IMR-90 (cell line): ENCODE measurements around the gene FAT1. TPM values are rescaled to one million over a fixed set of nuclear protein-coding genes. Genes with fewer than 3 reads are reported as not detected.

ENCODE experiments used
- ATAC-seq: fragments of 200-7000 bp; cut with Tn5 transposase; 2 replicates; pipeline ENCODE4 v1.9.1; 2020; ENCODE audit warnings: low read depth, mild to moderate bottlenecking, moderate library complexity
- BruUV-seq: library from RNA; stranded (reverse); fragments of 400-500 nt; replicated peaks from 2 replicates; lab custom pipeline; 2021; lab: Mats Ljungman, UMichigan
- CTCF ChIA-PET: fragments of 300-600 bp; formaldehyde crosslinking; extraction: SDS; loops from one replicate; lab custom pipeline; 2021; ENCODE audit warnings: antibody characterized with exemption; lab: Yijun Ruan, JAX
- POLR2A ChIA-PET: fragments of 300-600 bp; sonication (Branson Sonifier 250); formaldehyde crosslinking; loops from one replicate; lab custom pipeline; 2022; ENCODE audit warnings: antibody characterized with exemption; ENCODE audit not compliant: unreplicated experiment; lab: Charles Lee
- DNase-seq: peaks from one replicate; pipeline ENCODE4 v3.0.0; 2013
- H2AFZ ChIP-seq: replicated peaks from 2 replicates; pipeline ENCODE3; 2013; ENCODE audit warnings: low read length, mild to moderate bottlenecking; ENCODE audit not compliant: poor library complexity
- H2AK5ac ChIP-seq: 2 replicates; pipeline ENCODE4 v1.6.1; 2013; ENCODE audit warnings: low read depth, low read length, inconsistent platforms
- H2AK9ac ChIP-seq: replicated peaks from 2 replicates; pipeline ENCODE3; 2013; ENCODE audit warnings: mild to moderate bottlenecking, low read depth, low read length, moderate library complexity; ENCODE audit not compliant: poor library complexity
- H2BK120ac ChIP-seq: 2 replicates; pipeline ENCODE4 v1.6.1; 2013; ENCODE audit warnings: low read depth, low read length, inconsistent platforms
- H2BK15ac ChIP-seq: 3 replicates; pipeline ENCODE4 v1.6.1; 2013; ENCODE audit warnings: low read depth, low read length, inconsistent platforms
- H2BK20ac ChIP-seq: 2 replicates; pipeline ENCODE4 v1.6.1; 2013; ENCODE audit warnings: low read depth, mild to moderate bottlenecking, inconsistent platforms, low read length, moderate library complexity
- H2BK5ac ChIP-seq: 2 replicates; pipeline ENCODE4 v1.6.1; 2013; ENCODE audit warnings: mild to moderate bottlenecking, low read depth, low read length, inconsistent platforms; ENCODE audit not compliant: poor library complexity, severe bottlenecking
- H3K14ac ChIP-seq: replicated peaks from 2 replicates; pipeline ENCODE4 v1.6.1; 2013; ENCODE audit warnings: low read depth, low read length, inconsistent platforms
- H3K18ac ChIP-seq: 2 replicates; pipeline ENCODE4 v1.6.1; 2013; ENCODE audit warnings: low read depth, low read length, control low read depth
- H3K23ac ChIP-seq: 2 replicates; pipeline ENCODE4 v1.6.1; 2013; ENCODE audit warnings: low read depth, low read length, inconsistent platforms
- H3K27ac ChIP-seq: 2 replicates; pipeline ENCODE4 v1.5.1; 2013; ENCODE audit warnings: mild to moderate bottlenecking, control low read depth, low read length; ENCODE audit not compliant: insufficient read depth
- H3K27me3 ChIP-seq: 2 replicates; pipeline ENCODE4 v1.6.1; 2013; ENCODE audit warnings: low read length; ENCODE audit not compliant: control insufficient read depth, insufficient read depth
- H3K36me3 ChIP-seq: 2 replicates; pipeline ENCODE4 v1.6.1; 2013; ENCODE audit warnings: low read length, mixed read lengths; ENCODE audit not compliant: control insufficient read depth, insufficient read depth
- H3K4ac ChIP-seq: 2 replicates; pipeline ENCODE4 v1.6.1; 2013; ENCODE audit warnings: low read depth, low read length, inconsistent platforms
- H3K4me1 ChIP-seq: 2 replicates; pipeline ENCODE4 v1.6.1; 2013; ENCODE audit warnings: low read length, mixed read lengths; ENCODE audit not compliant: control insufficient read depth, insufficient read depth
- H3K4me2 ChIP-seq: 2 replicates; pipeline ENCODE4 v1.6.1; 2013; ENCODE audit warnings: low read depth, mild to moderate bottlenecking, control low read depth, low read length, moderate library complexity
- H3K4me3 ChIP-seq: 2 replicates; pipeline ENCODE4 v1.5.1; 2013; ENCODE audit warnings: low read depth, mild to moderate bottlenecking, control low read depth, low read length, moderate library complexity; ENCODE audit not compliant: insufficient read depth
- H3K56ac ChIP-seq: 2 replicates; pipeline ENCODE4 v1.6.1; 2013; ENCODE audit warnings: low read length, inconsistent platforms; ENCODE audit not compliant: insufficient read depth; ENCODE audit errors: extremely low read depth
- H3K79me1 ChIP-seq, 2 experiments: 2 replicates each; pipeline ENCODE4 v1.6.1; 2013; ENCODE audit warnings: low read length in 2 of 2, inconsistent platforms in 1 of 2, low read depth in 1 of 2
- H3K9ac ChIP-seq: 2 replicates; pipeline ENCODE4 v1.6.1; 2013; ENCODE audit warnings: low read depth, low read length, control low read depth
- H3K9me1 ChIP-seq: 2 replicates; pipeline ENCODE4 v1.6.1; 2013; ENCODE audit warnings: low read length, inconsistent platforms; ENCODE audit not compliant: insufficient read depth
- H3K9me3 ChIP-seq: 2 replicates; pipeline ENCODE4 v1.6.1; 2013; ENCODE audit warnings: low read length; ENCODE audit not compliant: control insufficient read depth, insufficient read depth
- H4K20me1 ChIP-seq: 2 replicates; pipeline ENCODE4 v1.6.1; 2013; ENCODE audit warnings: low read length, inconsistent platforms; ENCODE audit not compliant: insufficient read depth
- H4K5ac ChIP-seq: 2 replicates; pipeline ENCODE4 v1.6.1; 2013; ENCODE audit warnings: mild to moderate bottlenecking, low read depth, low read length, control low read depth
- H4K8ac ChIP-seq, 2 experiments: 2 replicates each; pipeline ENCODE4 v1.6.1; 2013; ENCODE audit warnings: low read depth in 2 of 2, low read length in 2 of 2, control low read depth in 1 of 2, inconsistent platforms in 1 of 2
- H4K91ac ChIP-seq: 2 replicates; pipeline ENCODE4 v1.6.1; 2013; ENCODE audit warnings: low read depth, low read length, inconsistent platforms; ENCODE audit not compliant: insufficient read depth
- CEBPB ChIP-seq: IDR thresholded peaks from 2 replicates; pipeline ENCODE4 v1.6.1; 2012; ENCODE audit warnings: low read depth, low read length, improper control_type of control experiment
- WGBS, 2 experiments: methylation state at CpG; one replicate each; pipeline versions ENCODE4 v1.1.5 to v1.1.7; 2013; ENCODE audit warnings: missing lambda C conversion rate in 2 of 2; ENCODE audit not compliant: insufficient read length in 1 of 2; ENCODE audit errors: extremely low coverage in 2 of 2; 5-methylcytosine and 5-hydroxymethylcytosine counted together
- dilution Hi-C: fragments of 300-500 bp; cut with HindIII; formaldehyde crosslinking; loops from one replicate; pipeline ENCODE4 v1.14.3; 2018; ENCODE audit warnings: low sequenced_read_pairs; ENCODE audit not compliant: unreplicated experiment
- in situ Hi-C: fragments of 300-500 bp; cut with MboI; formaldehyde crosslinking; loops from 3 replicates; pipeline ENCODE4 v1.14.3; 2019; ENCODE audit warnings: low sequenced_read_pairs, inconsistent platforms, mixed read lengths
- intact Hi-C: fragments of 100-400 bp; cut with micrococcal nuclease; formaldehyde crosslinking; loops from 2 replicates; pipeline ENCODE4 v1.10.0; 2022
- polyA plus RNA-seq, 3 experiments: library from polyadenylated mRNA; depleted of rRNA; stranded (reverse); fragments of >200 nt; gene quantifications; 2 replicates each; pipeline ENCODE4 v1.2.3, GENCODE V29; 2012; ENCODE audit warnings: low replicate concordance in 1 of 3
- total RNA-seq: library from RNA; depleted of rRNA; stranded (reverse); fragments of >200 nt; gene quantifications from 2 replicates; pipeline ENCODE4 v1.2.3, GENCODE V29; 2012
- TF ChIP-seq, protein P1 (sequence below): fragments of 150-350 bp; IDR thresholded peaks from 2 replicates; pipeline ENCODE4 v1.6.1; 2016; ENCODE audit warnings: low read depth, mild to moderate bottlenecking, low read length, moderate library complexity, borderline replicate concordance

FAT1 gene
- total and polyA plus RNA-seq, 2 of the 4 experiments (the other 2 are of a cell fraction) = 156 to 519 TPM

GRCh38 chr4:186541801-186542200 is 181.9 kb downstream of the FAT1 start:
- no peak overlapping the region for H2BK20ac ChIP-seq
- DNase-seq (no peak), ATAC-seq (no peak)
- no peaks in the 10 kb centered on the region for H3K9me1 ChIP-seq
- BruUV-seq = no TSS peak
- H2BK15ac ChIP-seq = no peak overlapping the region
- no peak overlapping the region for H3K23ac ChIP-seq
- intact Hi-C loops = no loop called here
- no peak overlapping the region for H3K4me2 ChIP-seq
- in situ Hi-C loops = no loop called here
- TF ChIP-seq, protein P1, sequence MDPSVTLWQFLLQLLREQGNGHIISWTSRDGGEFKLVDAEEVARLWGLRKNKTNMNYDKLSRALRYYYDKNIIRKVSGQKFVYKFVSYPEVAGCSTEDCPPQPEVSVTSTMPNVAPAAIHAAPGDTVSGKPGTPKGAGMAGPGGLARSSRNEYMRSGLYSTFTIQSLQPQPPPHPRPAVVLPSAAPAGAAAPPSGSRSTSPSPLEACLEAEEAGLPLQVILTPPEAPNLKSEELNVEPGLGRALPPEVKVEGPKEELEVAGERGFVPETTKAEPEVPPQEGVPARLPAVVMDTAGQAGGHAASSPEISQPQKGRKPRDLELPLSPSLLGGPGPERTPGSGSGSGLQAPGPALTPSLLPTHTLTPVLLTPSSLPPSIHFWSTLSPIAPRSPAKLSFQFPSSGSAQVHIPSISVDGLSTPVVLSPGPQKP = no peak
- TF ChIP-seq CEBPB = 0 out of 2 replicates have a peak, but pooled peaks have one; percentile 8
- no peaks in the 10 kb centered on the region for H3K79me1 ChIP-seq
- H2BK5ac ChIP-seq = no peak overlapping the region
- no peak overlapping the region for H4K8ac ChIP-seq
- H2BK120ac ChIP-seq = no peak overlapping the region
- H3K14ac ChIP-seq = no peak overlapping the region
- 62% methylated on average over 3 of the region's 4 CpGs; no CpG with 5 or more reads in 1 of the 2 experiments for WGBS, 2 experiments
- ChIA-PET CTCF (no interaction called here), POLR2A (no interaction called here)
- no peak overlapping the region for H4K5ac ChIP-seq
- no peaks in the 10 kb centered on the region for H3K36me3 ChIP-seq
- dilution Hi-C loops = no loop called here
- H3K4me3 ChIP-seq = no peak overlapping the region
- no peak overlapping the region for H3K9ac ChIP-seq
- H3K9me3 ChIP-seq = no peaks in the 10 kb centered on the region
- H2AK5ac ChIP-seq = no peak overlapping the region
- H3K18ac ChIP-seq = no peak overlapping the region
- no peaks in the 10 kb centered on the region for H4K20me1 ChIP-seq
- no peak overlapping the region for H3K27ac ChIP-seq
- H2AFZ ChIP-seq = no peak overlapping the region
- H3K4me1 ChIP-seq = no peaks in the 10 kb centered on the region
- no peak overlapping the region for H2AK9ac ChIP-seq
- H3K56ac ChIP-seq = no peak overlapping the region
- no peak overlapping the region for H3K4ac ChIP-seq
- H3K27me3 ChIP-seq = peaks cover 2% of the 10 kb centered on the region
- H4K91ac ChIP-seq = no peak overlapping the region
